ENCODE results near the gene LYRM2. TPM values are rescaled to one million over a fixed set of nuclear protein-coding genes. Genes with fewer than 3 reads are reported as not detected.

LYRM2 gene
- total and polyA plus RNA-seq, 2 of the 8 experiments (the other 6 are each of a cell fraction or from before 2014, with no cell fraction given) = 7.3 to 25.7 TPM

- TF ChIP-seq CTBP2 (IDR thresholded peaks at IDR 0.05; ENCODE audit: borderline replicate concordance, insufficient read depth, insufficient read length, low read length) = no peak
These were observed 38.8 kb downstream of the LYRM2 start (continued) for GRCh38 chr6:89599727-89600126.
